Body of pancreas (tissue), 4 donors: ENCODE data around the gene RASA3.

ENCODE experiments used
- POLR2A ChIP-seq, 3 donors: fragments of 450-650 bp; IDR thresholded peaks; one replicate each; pipeline ENCODE4 v1.6.1; 2016; ENCODE audit warnings: antibody characterized with exemption in 3 of 3, mild to moderate bottlenecking in 2 of 3
- TF ChIP-seq, protein P1 (sequence below), 7 experiments: fragments of 450-650 bp in 4 of 7; fragments of 200-600 bp in 3 of 7; sonication (generic) in 3 of 7; IDR thresholded peaks; one replicate each; pipeline ENCODE4 v1.5.1; 2016 to 2019; ENCODE audit warnings: antibody characterized with exemption in 7 of 7

DNA sequence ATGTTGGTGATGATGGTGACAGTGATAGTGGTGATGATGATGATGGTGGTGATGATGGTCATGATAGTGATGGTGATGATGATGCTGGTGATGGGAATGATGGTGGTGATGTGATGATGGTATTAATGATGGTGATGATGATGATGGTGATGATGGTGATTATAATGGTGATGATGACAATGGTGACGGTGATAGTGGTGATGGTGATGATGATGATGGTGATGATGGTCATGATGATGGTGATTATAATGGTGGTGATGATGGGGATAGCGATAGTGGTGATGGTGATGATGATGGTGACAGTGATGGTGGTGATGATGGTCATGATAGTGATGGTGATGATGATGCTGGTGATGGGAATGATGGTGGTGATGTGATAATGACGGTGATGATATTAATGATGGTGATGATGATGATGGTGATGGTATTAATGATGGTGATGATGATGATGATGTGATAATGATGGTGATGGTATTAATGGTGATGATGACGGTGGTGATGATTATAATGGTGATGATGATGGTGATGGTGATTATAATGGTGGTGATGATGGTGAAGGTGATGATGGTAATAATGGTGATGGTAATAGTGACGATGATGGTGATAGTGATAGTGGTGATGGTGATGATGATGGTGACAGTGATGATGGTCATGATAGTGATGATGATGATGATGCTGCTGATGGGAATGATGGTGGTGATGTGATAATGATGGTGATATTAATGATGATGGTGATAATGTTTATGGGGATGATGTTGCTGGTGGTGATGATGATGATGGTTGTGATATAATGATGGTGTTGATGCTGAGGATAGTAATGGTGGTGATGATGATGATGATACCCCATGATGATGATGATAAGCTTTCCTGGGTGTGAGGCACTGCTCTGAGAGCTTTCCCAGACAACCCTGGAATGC, 166.2 kb downstream of the RASA3 start:
- TF ChIP-seq, protein P1, sequence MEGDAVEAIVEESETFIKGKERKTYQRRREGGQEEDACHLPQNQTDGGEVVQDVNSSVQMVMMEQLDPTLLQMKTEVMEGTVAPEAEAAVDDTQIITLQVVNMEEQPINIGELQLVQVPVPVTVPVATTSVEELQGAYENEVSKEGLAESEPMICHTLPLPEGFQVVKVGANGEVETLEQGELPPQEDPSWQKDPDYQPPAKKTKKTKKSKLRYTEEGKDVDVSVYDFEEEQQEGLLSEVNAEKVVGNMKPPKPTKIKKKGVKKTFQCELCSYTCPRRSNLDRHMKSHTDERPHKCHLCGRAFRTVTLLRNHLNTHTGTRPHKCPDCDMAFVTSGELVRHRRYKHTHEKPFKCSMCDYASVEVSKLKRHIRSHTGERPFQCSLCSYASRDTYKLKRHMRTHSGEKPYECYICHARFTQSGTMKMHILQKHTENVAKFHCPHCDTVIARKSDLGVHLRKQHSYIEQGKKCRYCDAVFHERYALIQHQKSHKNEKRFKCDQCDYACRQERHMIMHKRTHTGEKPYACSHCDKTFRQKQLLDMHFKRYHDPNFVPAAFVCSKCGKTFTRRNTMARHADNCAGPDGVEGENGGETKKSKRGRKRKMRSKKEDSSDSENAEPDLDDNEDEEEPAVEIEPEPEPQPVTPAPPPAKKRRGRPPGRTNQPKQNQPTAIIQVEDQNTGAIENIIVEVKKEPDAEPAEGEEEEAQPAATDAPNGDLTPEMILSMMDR (IDR thresholded peaks at IDR 0.05): no peak
- no peak for TF ChIP-seq POLR2A (IDR thresholded peaks at IDR 0.05)
